Mucosa of descending colon (tissue), 3 donors: ENCODE data around the gene DIP2A. TPM values are rescaled to one million over a fixed set of nuclear protein-coding genes. Genes with fewer than 3 reads are reported as not detected.
A peak's percentile ranks its signal among the peaks of the same experiment; 100 is the strongest.

ENCODE experiments used
- ATAC-seq: fragments of 200-7000 bp; cut with Tn5 transposase; one replicate; pipeline ENCODE4 v1.9.1; 2020; ENCODE audit warnings: mild to moderate bottlenecking, moderate library complexity
- DNase-seq, 3 donors: peaks; one replicate each; pipeline ENCODE4 v3.0.0-alpha.2; 2020
- H3K36me3 ChIP-seq: fragments of 200-600 bp; one replicate; pipeline ENCODE4 v1.8.0; 2021; ENCODE audit warnings: low read depth, mild to moderate bottlenecking
- H3K4me1 ChIP-seq: fragments of 200-600 bp; one replicate; pipeline ENCODE4 v1.8.0; 2021; ENCODE audit warnings: low read depth, mild to moderate bottlenecking
- H3K4me3 ChIP-seq: fragments of 200-600 bp; one replicate; pipeline ENCODE4 v1.8.0; 2021; ENCODE audit warnings: mild to moderate bottlenecking
- H3K9me3 ChIP-seq: fragments of 200-600 bp; one replicate; pipeline ENCODE4 v1.8.0; 2021; ENCODE audit warnings: mild to moderate bottlenecking
- CTCF ChIP-seq: fragments of 200-600 bp; IDR thresholded peaks from one replicate; pipeline ENCODE4 v1.8.0; 2022; ENCODE audit warnings: antibody characterized with exemption, mild to moderate bottlenecking
- intact Hi-C, 2 donors: fragments of 100-400 bp; cut with DNase I in 1 of 2; cut with micrococcal nuclease in 1 of 2; formaldehyde crosslinking; loops; one replicate each; pipeline versions ENCODE4 v1.11.0 to v1.11.1; 2022; cut with DNase I, micrococcal nuclease
- total RNA-seq, 3 donors: library from RNA; stranded (reverse); fragmentation: NEBNext Ultra II Directional in 2 of 3; extraction: Animal tissue kit (Norgen Biotek cat#: 25700) in 2 of 3; gene quantifications; one replicate each; pipeline versions ENCODE4 v1.2.1 to v1.2.4, GENCODE V29; 2021 to 2023
- donor health status: DM: no; HTN: no; CAD: no; lungs with moderate emphysema.
- donor health status: DM: no; HTN: no; CAD: no.
- donor health status: DM: no; HTN: yes; CAD: no.

Gene DIP2A
- total RNA-seq, 3 donors from 2014 or later: 43.8 to 56.7 (median 49.3) TPM

DNA sequence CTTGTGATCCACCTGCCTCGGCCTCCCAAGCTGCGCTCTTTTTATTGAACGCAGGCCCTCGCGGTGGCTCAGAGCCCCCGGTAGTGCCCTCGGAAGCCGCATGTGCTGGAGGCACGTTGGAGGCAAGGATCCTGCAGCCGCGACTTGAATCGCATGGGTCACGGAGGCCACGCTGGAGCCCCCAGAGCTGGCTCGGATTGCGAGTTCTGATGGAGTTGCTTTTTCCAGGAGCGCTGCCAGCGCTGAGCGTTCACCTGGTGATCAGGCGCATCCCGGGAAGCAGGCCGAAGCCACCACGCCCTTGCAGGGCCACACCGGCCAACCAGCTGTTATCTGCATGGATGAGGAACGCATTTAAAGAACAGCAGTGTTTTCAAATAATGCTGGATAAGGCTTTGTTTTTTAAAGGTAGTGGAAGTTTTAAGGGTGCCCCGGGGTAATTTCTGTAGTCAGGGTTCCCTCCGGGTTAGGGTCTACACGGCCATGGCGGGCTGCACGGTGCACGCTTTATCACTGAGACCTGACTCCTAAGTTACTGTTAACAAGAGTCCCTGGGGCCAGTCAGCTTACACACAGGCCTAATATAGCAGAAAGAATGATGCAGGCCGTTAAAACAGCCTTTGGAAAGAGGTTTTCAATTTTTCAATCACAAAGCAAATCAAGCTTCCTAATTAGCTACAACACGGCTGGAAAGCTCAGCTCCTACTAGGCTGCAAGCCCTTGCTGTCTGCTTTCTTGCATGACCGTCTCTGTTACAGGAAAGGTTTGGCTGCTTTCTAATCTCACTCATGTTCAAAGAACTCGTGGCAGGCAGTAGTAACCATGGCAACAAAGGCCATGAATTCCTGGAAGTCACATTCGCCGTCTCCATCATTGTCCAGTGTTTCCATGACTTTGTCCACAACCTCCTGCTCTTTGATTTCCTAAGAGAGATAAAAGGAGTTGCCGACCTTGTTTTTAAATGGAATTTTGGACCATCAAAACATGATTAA lies 140.2 kb downstream of the DIP2A start:
- intact Hi-C loops: no loop called here
- Histone ChIP-seq H3K36me3 (no peaks in the 10 kb centered on the region), H3K9me3 (peaks cover 8% of the 10 kb centered on the region), H3K4me3 (no peak overlapping the region), H3K4me1 (no peaks in the 10 kb centered on the region)
- no peak for TF ChIP-seq CTCF
- DNase-seq (no peak), ATAC-seq (no peak)

DNA sequence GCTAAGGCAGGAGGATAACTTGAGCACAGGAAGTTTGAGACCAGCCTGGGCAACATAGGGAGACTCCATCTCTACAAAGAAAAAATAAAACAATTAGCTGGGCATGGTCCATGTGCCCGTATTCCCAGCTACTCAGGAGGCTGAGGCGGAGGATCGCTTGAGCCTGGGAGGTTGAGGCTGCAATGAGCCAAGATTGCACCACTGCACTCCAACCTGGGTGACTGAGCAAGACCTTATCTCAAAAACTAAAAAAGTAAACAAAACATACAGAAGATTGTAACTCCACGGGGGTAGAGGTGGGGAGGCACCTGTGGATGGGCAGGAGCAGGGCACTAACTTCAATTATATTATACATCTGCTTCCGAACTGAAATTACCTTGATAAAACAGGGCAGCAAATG lies 141.6 kb downstream of the DIP2A start:
- TF ChIP-seq CTCF: no peak
- no peak overlapping the region for H3K4me3 ChIP-seq
- H3K9me3 ChIP-seq: no peaks in the 10 kb centered on the region
- ATAC-seq: no peak
- H3K36me3 ChIP-seq: no peaks in the 10 kb centered on the region
- H3K4me1 ChIP-seq: no peaks in the 10 kb centered on the region
- no peak for DNase-seq
- intact Hi-C loops: no loop called here

GRCh38 chr21:46600978-46601377 lies 142.3 kb downstream of the DIP2A start:
- Histone ChIP-seq H3K36me3 (no peaks in the 10 kb centered on the region), H3K9me3 (no peaks in the 10 kb centered on the region), H3K4me3 (no peak overlapping the region), H3K4me1 (no peaks in the 10 kb centered on the region)
- no peak for TF ChIP-seq CTCF
- ATAC-seq (no peak), DNase-seq (no peak)
- intact Hi-C loops: no loop called here

DNA sequence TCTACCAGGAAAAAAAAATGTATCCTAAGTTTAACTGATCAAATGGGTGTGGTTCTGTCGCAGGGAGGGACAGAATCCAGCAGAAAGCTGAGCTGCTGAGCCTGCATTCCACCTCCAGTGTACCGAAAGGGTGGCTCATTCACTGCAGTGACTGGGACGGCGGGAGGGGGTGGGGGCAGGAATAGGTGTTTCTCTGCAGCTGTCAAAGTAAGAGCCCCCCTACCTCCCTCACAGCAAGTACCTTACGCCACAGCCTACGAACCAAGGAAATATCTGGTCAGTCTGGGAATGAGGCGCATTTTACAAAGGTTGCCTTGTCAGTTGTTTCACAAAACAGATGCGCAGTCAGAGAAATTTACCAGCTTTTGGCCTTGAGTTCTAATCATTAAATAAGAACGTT lies 144.5 kb downstream of the DIP2A start:
- no peak overlapping the region for H3K4me3 ChIP-seq
- ATAC-seq (peak; percentile 36), DNase-seq (no peak)
- intact Hi-C loops: no loop called here
- H3K9me3 ChIP-seq: no peaks in the 10 kb centered on the region
- no peaks in the 10 kb centered on the region for H3K36me3 ChIP-seq
- no peaks in the 10 kb centered on the region for H3K4me1 ChIP-seq
- TF ChIP-seq CTCF: no peak

DNA sequence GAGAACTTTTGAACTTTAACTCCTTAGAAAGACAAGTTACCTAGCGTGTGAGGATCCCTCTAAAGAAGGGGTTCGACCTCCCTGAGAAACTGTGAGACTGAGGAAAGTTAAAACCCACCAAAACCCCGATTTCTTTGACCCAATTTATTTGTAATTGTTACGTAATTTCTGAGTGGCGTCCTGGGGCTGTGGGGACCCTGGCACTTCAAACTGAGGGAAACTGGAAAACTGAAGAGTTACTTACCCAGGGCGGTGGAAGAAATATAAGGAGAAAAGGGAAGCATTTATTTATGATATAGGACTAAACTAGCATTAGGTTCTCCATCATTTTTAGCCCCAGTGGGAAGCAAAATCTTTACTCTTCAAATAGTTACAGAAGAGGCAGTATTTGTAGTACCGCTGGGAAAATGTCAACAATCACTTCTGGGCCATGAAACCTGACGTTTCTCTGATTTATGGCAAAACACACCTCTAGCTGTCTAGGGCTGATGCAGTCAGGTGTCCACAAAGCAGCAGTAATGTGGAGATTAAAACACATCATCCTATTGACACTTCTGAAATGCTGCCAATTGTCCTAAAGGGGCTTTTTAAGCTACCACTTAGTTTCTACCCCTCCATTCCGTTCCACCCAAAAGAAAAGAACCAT lies 145.8 kb downstream of the DIP2A start:
- TF ChIP-seq CTCF: no peak
- no peak for ATAC-seq
- Histone ChIP-seq H3K4me1 (no peaks in the 10 kb centered on the region), H3K4me3 (no peak overlapping the region), H3K36me3 (no peaks in the 10 kb centered on the region), H3K9me3 (no peaks in the 10 kb centered on the region)
- no peak for DNase-seq
- intact Hi-C loops: no loop called here
